Measurements from ENCODE around the gene CEP57L1.

- no peak for TF ChIP-seq CTCF (IDR thresholded peaks at IDR 0.05; ENCODE audit: insufficient read depth, low read depth, low read length)
- no peak for TF ChIP-seq EZH2 (IDR thresholded peaks at IDR 0.05; ENCODE audit: insufficient read depth, low read length)
These were observed 7.5 kb downstream of the CEP57L1 start for GRCh38 chr6:109102762-109103161.
